Nephron (organoid): ENCODE results near the gene SLC35B1.

Experiments used
- H3K27ac Mint-ChIP-seq, 3 experiments: 2 replicates each; pipeline ENCODE4 v1.8.0; 2020; ENCODE audit warnings: mixed read lengths in 3 of 3, mild to moderate bottlenecking in 2 of 3, moderate library complexity in 1 of 3
- H3K27me3 Mint-ChIP-seq: 2 replicates; pipeline ENCODE4 v1.8.0; 2021; ENCODE audit warnings: low read depth, mild to moderate bottlenecking, moderate library complexity, mixed read lengths
- H3K36me3 Mint-ChIP-seq: 2 replicates; pipeline ENCODE4 v1.8.0; 2020; ENCODE audit warnings: low read depth, mixed read lengths
- H3K4me1 Mint-ChIP-seq: 2 replicates; pipeline ENCODE4 v1.8.0; 2020; ENCODE audit warnings: mixed read lengths
- H3K4me3 Mint-ChIP-seq, 3 experiments: 2 replicates each; pipeline ENCODE4 v1.8.0; 2020; ENCODE audit warnings: mild to moderate bottlenecking in 3 of 3, mixed read lengths in 3 of 3, moderate library complexity in 2 of 3
- H3K9me3 Mint-ChIP-seq: 2 replicates; pipeline ENCODE4 v1.8.0; 2020; ENCODE audit warnings: mixed read lengths
- CTCF ChIP-seq, 3 experiments: fragments of 200-600 bp; sonication (generic); IDR thresholded peaks; one replicate each; pipeline ENCODE4 v1.5.0; 2021; ENCODE audit warnings: antibody characterized with exemption in 3 of 3; ENCODE audit not compliant: unreplicated experiment in 3 of 3

Gene SLC35B1

GRCh38 chr17:49681106-49681979 lies 26.4 kb downstream of the SLC35B1 start:
- H3K27ac Mint-ChIP-seq = no peak overlapping the region
- no peaks in the 10 kb centered on the region for H3K9me3 Mint-ChIP-seq
- no peak overlapping the region for H3K4me3 Mint-ChIP-seq

DNA sequence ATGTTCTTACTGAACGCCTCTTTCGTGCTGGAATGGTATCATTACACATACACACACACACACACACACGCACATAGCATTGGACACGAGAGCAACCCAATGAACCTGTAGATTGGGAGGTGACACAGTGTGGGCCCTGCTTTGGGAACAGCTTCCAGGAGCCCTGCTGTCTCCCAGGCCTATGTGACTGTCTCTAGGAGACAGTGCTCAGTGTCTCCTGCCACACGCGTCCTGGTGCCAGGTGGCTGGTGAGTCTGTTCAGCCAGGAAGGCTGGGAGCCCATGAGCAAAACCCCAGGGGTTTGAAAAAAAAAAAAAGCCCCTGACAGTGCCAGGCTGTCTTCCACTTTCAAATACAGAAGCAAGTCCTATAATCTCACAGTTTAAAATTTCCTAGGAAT lies 27.4 kb downstream of the SLC35B1 start:
- peaks cover 2% of the 10 kb centered on the region for H3K36me3 Mint-ChIP-seq
- peaks cover 12% of the 10 kb centered on the region for H3K27me3 Mint-ChIP-seq
- peaks cover 25% of the 10 kb centered on the region for H3K4me1 Mint-ChIP-seq

More at GRCh38 chr17:49681106-49681979, 26.4 kb downstream of the SLC35B1 start:
- no peak for TF ChIP-seq CTCF (IDR thresholded peaks at IDR 0.05; ENCODE audit: unreplicated experiment in 3 of 3)
- H3K27me3 Mint-ChIP-seq = peaks cover 12% of the 10 kb centered on the region
- no peaks in the 10 kb centered on the region for H3K36me3 Mint-ChIP-seq
- peaks cover 17% of the 10 kb centered on the region for H3K4me1 Mint-ChIP-seq

DNA sequence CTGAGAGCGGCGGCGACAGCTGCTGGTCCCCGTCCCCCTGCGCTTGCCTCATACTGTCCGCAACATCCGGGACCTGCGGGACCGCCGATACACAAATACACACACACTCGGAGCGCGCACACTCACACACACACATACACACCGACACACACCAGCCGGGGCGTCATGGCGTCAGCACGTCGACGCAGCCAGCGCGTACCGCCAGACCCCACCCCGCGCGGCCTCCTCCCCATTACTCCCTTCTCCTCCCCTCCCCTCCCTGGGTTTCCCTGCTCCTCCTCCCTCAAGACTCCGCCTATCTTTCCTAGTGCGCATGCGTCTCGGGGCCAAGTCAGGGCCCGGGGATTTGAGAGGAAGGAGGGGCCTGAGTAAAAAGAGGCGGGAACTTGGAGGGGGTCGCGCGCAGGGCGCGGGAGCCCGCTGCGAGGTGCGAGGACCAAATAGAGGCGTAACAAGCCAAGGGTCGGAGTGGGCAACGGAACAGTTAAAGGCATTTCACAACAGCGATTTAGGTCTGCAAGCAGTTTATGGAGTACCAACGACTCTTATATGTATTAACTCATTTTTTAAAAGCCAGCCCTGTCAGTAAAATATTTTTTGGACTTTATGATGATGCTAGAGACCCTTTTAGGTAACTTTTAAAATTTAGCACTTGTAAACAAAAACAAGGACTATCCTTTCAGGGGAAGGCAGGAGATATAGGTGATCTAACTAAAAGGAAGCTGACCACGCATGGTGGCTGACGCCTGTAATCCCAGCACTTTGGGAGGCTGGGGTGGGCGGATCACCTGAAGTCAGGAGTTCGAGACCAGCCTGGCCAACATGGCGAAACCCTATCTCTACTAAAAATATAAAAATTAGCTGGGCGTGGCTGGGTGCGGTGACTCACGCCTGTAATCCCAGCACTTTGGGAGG lies 29.6 kb downstream of the SLC35B1 start, which contains the start of gene SPOP:
Gene SPOP (minus strand): TSS at position 165 of the 915 bp plus-strand sequence. CDS start 55,287 bp downstream, outside the sequence.
- Mint-ChIP-seq H3K9me3 (no peaks in the 10 kb centered on the region), H3K4me1 (peaks cover 38% of the 10 kb centered on the region), H3K36me3 (peaks cover 18% of the 10 kb centered on the region), H3K27me3 (peaks cover 12% of the 10 kb centered on the region), H3K4me3 (peak within 1 kb of the TSS; percentile 92 to 95 (median 94)), H3K27ac (peak within 1 kb of the TSS; percentile 87 to 99 (median 96))
- TF ChIP-seq CTCF (IDR thresholded peaks at IDR 0.05; ENCODE audit: unreplicated experiment in 3 of 3) = no peak

More for the DNA sequence above, 27.4 kb downstream of the SLC35B1 start:
- H3K9me3 Mint-ChIP-seq = no peaks in the 10 kb centered on the region
- H3K4me3 Mint-ChIP-seq = no peak overlapping the region
- no peak for TF ChIP-seq CTCF (IDR thresholded peaks at IDR 0.05; ENCODE audit: unreplicated experiment in 3 of 3)
- H3K27ac Mint-ChIP-seq = no peak overlapping the region

GRCh38 chr17:49677134-49677932 lies 30.4 kb downstream of the SLC35B1 start:
- Mint-ChIP-seq H3K27ac (peak overlapping the region; percentile 87 to 99 (median 96)), H3K9me3 (no peaks in the 10 kb centered on the region), H3K27me3 (peaks cover 12% of the 10 kb centered on the region), H3K4me1 (peaks cover 38% of the 10 kb centered on the region), H3K36me3 (peaks cover 18% of the 10 kb centered on the region), H3K4me3 (peak overlapping the region; percentile 92 to 95 (median 94))
- no peak for TF ChIP-seq CTCF (IDR thresholded peaks at IDR 0.05; ENCODE audit: unreplicated experiment in 3 of 3)

GRCh38 chr17:49676276-49676868 lies 31.4 kb downstream of the SLC35B1 start:
- peaks cover 18% of the 10 kb centered on the region for H3K36me3 Mint-ChIP-seq
- H3K4me3 Mint-ChIP-seq = peak overlapping the region; percentile 92 to 95 (median 94)
- peak overlapping the region; percentile 87 to 99 (median 96) for H3K27ac Mint-ChIP-seq
- H3K4me1 Mint-ChIP-seq = peaks cover 38% of the 10 kb centered on the region
- H3K9me3 Mint-ChIP-seq = no peaks in the 10 kb centered on the region
- no peak for TF ChIP-seq CTCF (IDR thresholded peaks at IDR 0.05; ENCODE audit: unreplicated experiment in 3 of 3)
- peaks cover 12% of the 10 kb centered on the region for H3K27me3 Mint-ChIP-seq
